ENCODE data around the gene VPS8.

GRCh38 chr3:184827572-184827971 is 15.6 kb downstream of the VPS8 start:
- TF ChIP-seq CTCF (conservative IDR thresholded peaks at IDR 0.05 in 1 of 2, IDR thresholded peaks at IDR 0.05 in 1 of 2; ENCODE audit: low read depth in 1 of 2, low read length in 2 of 2) (no peak), EZH2 (IDR thresholded peaks at IDR 0.05; ENCODE audit: low read length, missing control alignments) (no peak)
